Activated B cell treated with CpG ODN at 0.5 μM for 24 hours (primary cell): ENCODE measurements around the gene MYO9B. TPM values are rescaled to one million over a fixed set of nuclear protein-coding genes. Genes with fewer than 3 reads are reported as not detected.

Experiments
- ATAC-seq: fragments of 200-7000 bp; cut with Tn5 transposase; one replicate; pipeline ENCODE4 v1.10.0; 2021; ENCODE audit warnings: low read depth, mild to moderate bottlenecking, moderate library complexity
- CTCF ChIA-PET: fragments of 350-600 bp; sonication (Branson Sonifier 250); formaldehyde crosslinking; loops from one replicate; lab custom pipeline; 2021; ENCODE audit warnings: antibody characterized with exemption; lab: Charles Lee
- POLR2A ChIA-PET: fragments of 350-600 bp; sonication (Branson Sonifier 250); formaldehyde crosslinking; loops from one replicate; lab custom pipeline; 2021; ENCODE audit warnings: antibody characterized with exemption; lab: Charles Lee
- DNase-seq: peaks from one replicate; pipeline ENCODE4 v3.0.0; 2022
- H3K27ac Mint-ChIP-seq: one replicate; pipeline ENCODE4 v1.8.0; 2020; ENCODE audit warnings: mixed read lengths
- H3K27me3 Mint-ChIP-seq: one replicate; pipeline ENCODE4 v1.8.0; 2021; ENCODE audit warnings: mixed read lengths
- H3K36me3 Mint-ChIP-seq: one replicate; pipeline ENCODE4 v1.8.0; 2021; ENCODE audit warnings: low read depth, mixed read lengths
- H3K4me1 Mint-ChIP-seq: one replicate; pipeline ENCODE4 v1.8.0; 2021; ENCODE audit warnings: mixed read lengths
- H3K4me3 Mint-ChIP-seq: one replicate; pipeline ENCODE4 v1.8.0; 2020; ENCODE audit warnings: mild to moderate bottlenecking, mixed read lengths
- H3K9me3 Mint-ChIP-seq: one replicate; pipeline ENCODE4 v1.8.0; 2020; ENCODE audit warnings: mixed read lengths
- intact Hi-C: fragments of 100-400 bp; cut with micrococcal nuclease; formaldehyde crosslinking; loops from one replicate; pipeline ENCODE4 v1.15.1; 2024
- total RNA-seq: library from RNA; stranded (reverse); gene quantifications from 2 replicates; pipeline ENCODE4 v1.2.3, GENCODE V29; 2022
- TF ChIP-seq, protein P1 (sequence below): fragments of 200-600 bp; IDR thresholded peaks from one replicate; pipeline ENCODE4 v1.8.0; 2022; ENCODE audit warnings: antibody characterized with exemption, mild to moderate bottlenecking

Gene MYO9B
- total RNA-seq, 1 donor from 2014 or later, result 239 TPM

DNA sequence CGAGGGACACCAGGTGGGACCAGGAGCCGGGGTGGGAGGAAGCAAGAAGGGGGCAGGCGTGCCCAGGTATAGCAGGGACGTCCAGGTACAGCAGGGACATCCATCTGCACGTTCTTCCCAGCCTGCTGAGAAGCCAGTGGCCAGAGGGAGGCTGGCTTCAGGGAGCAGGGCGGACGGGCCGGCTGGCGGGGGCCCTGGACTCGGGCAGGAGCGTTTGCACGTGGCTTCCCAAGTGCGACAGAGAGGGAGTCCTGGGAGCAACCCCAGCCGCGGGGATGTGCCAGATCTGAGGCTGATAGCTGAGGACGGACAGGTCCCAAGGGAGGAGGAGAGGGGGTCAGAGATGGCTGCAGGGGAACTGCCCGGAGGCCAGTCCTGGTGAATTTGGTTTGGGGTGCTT, 36.7 kb downstream of the MYO9B start:
- intact Hi-C loops, result no loop called here
- ATAC-seq (no peak), DNase-seq (no peak)
- H3K4me3 Mint-ChIP-seq, result no peak overlapping the region
- TF ChIP-seq, protein P1, sequence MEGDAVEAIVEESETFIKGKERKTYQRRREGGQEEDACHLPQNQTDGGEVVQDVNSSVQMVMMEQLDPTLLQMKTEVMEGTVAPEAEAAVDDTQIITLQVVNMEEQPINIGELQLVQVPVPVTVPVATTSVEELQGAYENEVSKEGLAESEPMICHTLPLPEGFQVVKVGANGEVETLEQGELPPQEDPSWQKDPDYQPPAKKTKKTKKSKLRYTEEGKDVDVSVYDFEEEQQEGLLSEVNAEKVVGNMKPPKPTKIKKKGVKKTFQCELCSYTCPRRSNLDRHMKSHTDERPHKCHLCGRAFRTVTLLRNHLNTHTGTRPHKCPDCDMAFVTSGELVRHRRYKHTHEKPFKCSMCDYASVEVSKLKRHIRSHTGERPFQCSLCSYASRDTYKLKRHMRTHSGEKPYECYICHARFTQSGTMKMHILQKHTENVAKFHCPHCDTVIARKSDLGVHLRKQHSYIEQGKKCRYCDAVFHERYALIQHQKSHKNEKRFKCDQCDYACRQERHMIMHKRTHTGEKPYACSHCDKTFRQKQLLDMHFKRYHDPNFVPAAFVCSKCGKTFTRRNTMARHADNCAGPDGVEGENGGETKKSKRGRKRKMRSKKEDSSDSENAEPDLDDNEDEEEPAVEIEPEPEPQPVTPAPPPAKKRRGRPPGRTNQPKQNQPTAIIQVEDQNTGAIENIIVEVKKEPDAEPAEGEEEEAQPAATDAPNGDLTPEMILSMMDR, result no peak
- ChIA-PET POLR2A (no interaction called here), CTCF (no interaction called here)
- H3K27ac Mint-ChIP-seq, result peak overlapping the region; percentile 44
- H3K27me3 Mint-ChIP-seq, result no peaks in the 10 kb centered on the region
- no peaks in the 10 kb centered on the region for H3K9me3 Mint-ChIP-seq
- H3K36me3 Mint-ChIP-seq, result peaks cover 51% of the 10 kb centered on the region
- H3K4me1 Mint-ChIP-seq, result peaks cover 88% of the 10 kb centered on the region

DNA sequence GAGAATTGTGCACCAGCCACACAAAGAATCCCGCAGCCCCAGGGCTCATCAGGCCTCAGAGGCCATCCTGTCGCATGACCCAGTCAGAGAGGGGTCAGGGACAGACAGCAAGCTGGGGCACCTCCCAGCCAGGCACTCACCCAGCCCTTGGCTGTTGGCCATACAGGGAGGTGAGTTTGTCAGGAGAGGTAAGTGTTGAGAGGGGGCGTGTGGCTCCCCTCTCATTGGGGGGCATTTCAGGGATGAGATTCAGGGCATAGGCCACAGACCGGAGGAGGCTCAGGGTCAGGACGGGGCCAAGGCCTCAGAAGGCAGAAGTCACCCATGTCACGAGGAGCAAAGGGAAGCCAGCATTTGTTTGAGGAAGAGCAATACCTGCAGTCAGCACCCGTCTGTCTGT, 37.1 kb downstream of the MYO9B start:
- Mint-ChIP-seq H3K9me3 (no peaks in the 10 kb centered on the region), H3K27me3 (no peaks in the 10 kb centered on the region), H3K4me1 (peaks cover 86% of the 10 kb centered on the region), H3K36me3 (peaks cover 48% of the 10 kb centered on the region), H3K27ac (no peak overlapping the region), H3K4me3 (no peak overlapping the region)
- ChIA-PET CTCF (no interaction called here), POLR2A (no interaction called here)
- DNase-seq (no peak), ATAC-seq (no peak)
- intact Hi-C loops, result no loop called here
- TF ChIP-seq, protein P1, result no peak

DNA sequence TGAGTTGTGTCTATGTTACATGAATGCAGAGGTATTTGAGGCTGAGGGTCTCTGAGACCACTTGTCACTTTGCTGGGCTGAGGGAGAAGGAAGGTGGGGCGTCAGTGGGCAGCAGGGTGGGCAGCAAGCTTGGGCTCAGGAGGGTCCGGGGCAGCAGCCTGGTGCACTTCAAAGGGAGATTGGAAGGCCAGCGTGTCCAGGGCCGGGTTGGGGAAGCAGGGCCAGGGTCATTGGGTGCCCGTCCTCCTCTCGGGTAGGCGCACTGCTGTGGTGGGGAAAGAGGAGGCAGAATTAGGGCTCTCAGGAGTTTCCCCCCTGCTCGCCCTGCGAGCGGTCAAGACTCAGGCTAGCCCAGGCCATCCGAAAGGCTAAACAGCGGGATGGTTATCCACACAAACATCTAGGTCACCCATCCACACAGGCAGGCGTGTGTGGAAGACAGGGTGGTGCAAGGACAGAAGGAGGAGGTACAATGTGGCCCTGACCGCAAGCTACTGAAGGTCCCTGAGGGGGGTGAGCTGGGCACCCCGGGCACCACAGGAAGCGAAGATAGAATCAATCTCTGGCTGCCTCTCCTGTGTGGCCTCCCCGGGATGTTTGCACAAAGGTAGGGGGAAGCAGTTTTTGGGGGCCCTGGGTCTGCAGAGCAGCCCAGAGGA, 37.7 kb downstream of the MYO9B start:
- peaks cover 47% of the 10 kb centered on the region for H3K36me3 Mint-ChIP-seq
- no peak for ATAC-seq
- peak overlapping the region; percentile 53 for H3K27ac Mint-ChIP-seq
- CTCF ChIA-PET, result no interaction called here
- H3K4me1 Mint-ChIP-seq, result peaks cover 85% of the 10 kb centered on the region
- H3K27me3 Mint-ChIP-seq, result no peaks in the 10 kb centered on the region
- no peaks in the 10 kb centered on the region for H3K9me3 Mint-ChIP-seq
- H3K4me3 Mint-ChIP-seq, result no peak overlapping the region
- POLR2A ChIA-PET, result no interaction called here
- TF ChIP-seq, protein P1, result no peak
- no peak for DNase-seq
- intact Hi-C loops, result no loop called here

DNA sequence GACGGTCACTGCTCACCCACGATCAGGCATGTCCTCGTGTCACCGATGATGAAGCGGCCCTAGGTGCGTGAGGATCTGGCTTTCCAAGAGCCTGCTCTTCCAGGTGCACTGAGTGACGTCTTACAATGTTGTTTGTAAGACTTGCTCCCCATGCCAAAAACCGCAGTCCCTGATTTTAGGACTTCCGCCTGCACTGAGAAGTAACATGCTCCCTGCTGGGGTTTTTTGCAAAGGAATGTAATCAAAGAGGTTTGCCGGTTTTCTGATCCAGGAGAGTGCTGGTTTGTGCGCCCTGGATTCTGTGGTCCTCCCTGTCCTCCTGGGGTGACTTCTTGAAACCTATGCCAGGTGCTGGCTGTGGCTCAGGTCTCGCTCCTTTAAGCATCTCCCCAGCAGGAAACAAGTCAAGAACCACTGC, 38.8 kb downstream of the MYO9B start:
- DNase-seq, result no peak
- H3K27ac Mint-ChIP-seq, result no peak overlapping the region
- no peak overlapping the region for H3K4me3 Mint-ChIP-seq
- H3K27me3 Mint-ChIP-seq, result no peaks in the 10 kb centered on the region
- no peaks in the 10 kb centered on the region for H3K9me3 Mint-ChIP-seq
- H3K4me1 Mint-ChIP-seq, result peaks cover 75% of the 10 kb centered on the region
- TF ChIP-seq, protein P1, result no peak
- intact Hi-C loops, result no loop called here
- ATAC-seq, result no peak
- ChIA-PET CTCF (no interaction called here), POLR2A (interaction anchor here (1.3 kb wide), 1 partner anchor 12 kb away, joined by 6 read pairs; no protein-coding TSS in a partner anchor)
- H3K36me3 Mint-ChIP-seq, result peaks cover 49% of the 10 kb centered on the region

DNA sequence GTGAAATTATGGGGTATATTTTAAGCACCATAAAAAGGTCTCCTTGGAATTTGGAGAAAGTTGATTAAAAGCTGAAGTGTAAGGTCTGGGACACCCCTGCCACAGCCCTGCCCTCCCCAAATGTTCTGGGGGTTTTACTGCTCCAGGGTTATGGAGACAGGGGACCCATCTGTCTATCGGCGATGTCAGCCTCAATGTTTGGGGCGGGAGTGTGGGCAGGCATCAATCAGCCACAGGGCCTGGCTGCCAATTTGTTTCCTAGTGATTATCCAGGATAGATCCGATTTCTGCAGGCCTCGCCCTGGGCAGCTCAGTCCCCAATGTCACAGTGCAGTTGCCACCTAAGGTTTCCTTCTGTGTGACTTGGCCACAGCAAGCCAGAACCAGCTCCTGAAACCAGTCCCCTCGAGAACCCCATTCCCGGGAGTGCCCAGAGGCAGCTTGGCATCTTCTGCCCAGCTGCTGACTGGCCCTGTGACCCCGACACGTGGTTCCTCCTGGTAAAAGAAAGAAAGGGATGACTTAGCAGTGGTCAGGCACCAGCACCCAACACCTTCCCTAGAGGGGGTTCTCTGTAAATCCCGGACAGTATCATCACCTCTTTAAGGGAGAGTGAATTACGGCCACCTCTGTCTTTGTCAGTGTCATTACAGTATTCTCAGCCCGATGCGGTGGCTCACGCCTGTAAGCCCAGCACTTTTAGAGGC, 41.6 kb downstream of the MYO9B start:
- TF ChIP-seq, protein P1, result no peak
- ChIA-PET CTCF (no interaction called here), POLR2A (interaction anchor here (0.9 to 1.2 kb wide), 2 partner anchors 16 to 38 kb away, joined by 3 to 4 read pairs; no protein-coding TSS in a partner anchor)
- no peak for ATAC-seq
- no peak for DNase-seq
- Mint-ChIP-seq H3K9me3 (no peaks in the 10 kb centered on the region), H3K36me3 (peaks cover 51% of the 10 kb centered on the region), H3K4me1 (peaks cover 59% of the 10 kb centered on the region), H3K27me3 (no peaks in the 10 kb centered on the region), H3K27ac (peak overlapping the region; percentile 30), H3K4me3 (no peak overlapping the region)
- intact Hi-C loops, result no loop called here
